Liver (tissue), 9 donors: ENCODE results near the gene CELF2. TPM values are rescaled to one million over a fixed set of nuclear protein-coding genes. Genes with fewer than 3 reads are reported as not detected.

Experiments used
- DNase-seq: peaks from one replicate; pipeline ENCODE4 v3.0.0-alpha.2; 2017; ENCODE audit warnings: low spot score
- H3K27ac ChIP-seq, 2 donors: one replicate each; pipeline ENCODE4 v1.7.0; 2013; ENCODE audit warnings: inconsistent platforms in 2 of 2, low read length in 2 of 2, control low read depth in 1 of 2, low read depth in 1 of 2, mild to moderate bottlenecking in 1 of 2
- H3K27me3 ChIP-seq, 4 donors: one replicate each; pipeline versions ENCODE4 v1.6.1 to v1.7.0; 2013; ENCODE audit warnings: low read length in 3 of 4, inconsistent platforms in 1 of 4, mild to moderate bottlenecking in 1 of 4, moderate library complexity in 1 of 4; ENCODE audit not compliant: control insufficient read depth in 4 of 4, insufficient read depth in 4 of 4
- H3K36me3 ChIP-seq, 4 donors: one replicate each; pipeline versions ENCODE4 v1.6.1 to v1.7.0; 2013; ENCODE audit warnings: low read length in 3 of 4, mild to moderate bottlenecking in 3 of 4, low read depth in 1 of 4, moderate library complexity in 1 of 4; ENCODE audit not compliant: control insufficient read depth in 4 of 4, insufficient read depth in 3 of 4
- H3K4me1 ChIP-seq, 4 donors: one replicate each; pipeline versions ENCODE4 v1.6.1 to v1.7.0; 2013; ENCODE audit warnings: low read length in 3 of 4, mild to moderate bottlenecking in 3 of 4, moderate library complexity in 1 of 4; ENCODE audit not compliant: control insufficient read depth in 4 of 4, insufficient read depth in 4 of 4
- H3K4me3 ChIP-seq, 3 donors: one replicate each; pipeline versions ENCODE4 v1.6.1 to v1.7.0; 2013; ENCODE audit warnings: low read length in 3 of 3, control low read depth in 1 of 3, low read depth in 1 of 3, mild to moderate bottlenecking in 1 of 3
- H3K9ac ChIP-seq, 2 donors: one replicate each; pipeline ENCODE4 v1.7.0; 2013; ENCODE audit warnings: low read length in 2 of 2, mild to moderate bottlenecking in 2 of 2, moderate library complexity in 2 of 2, control low read depth in 1 of 2, low read depth in 1 of 2
- H3K9me3 ChIP-seq, 4 donors: one replicate each; pipeline versions ENCODE4 v1.6.1 to v1.7.0; 2013; ENCODE audit warnings: low read length in 3 of 4; ENCODE audit not compliant: control insufficient read depth in 4 of 4
- ATF3 ChIP-seq: IDR thresholded peaks from 2 replicates; pipeline ENCODE4 v1.6.1; 2016; ENCODE audit warnings: antibody characterized with exemption
- EGR1 ChIP-seq, 2 donors: IDR thresholded peaks; 2 replicates each; pipeline ENCODE4 v1.6.1; 2016 to 2018; ENCODE audit warnings: antibody characterized with exemption in 2 of 2, low read depth in 2 of 2
- FOXA1 ChIP-seq: IDR thresholded peaks from 2 replicates; pipeline ENCODE4 v1.6.1; 2016; ENCODE audit warnings: antibody characterized with exemption
- FOXA2 ChIP-seq: IDR thresholded peaks from 2 replicates; pipeline ENCODE4 v1.6.1; 2016; ENCODE audit warnings: antibody characterized with exemption
- GABPA ChIP-seq, 2 donors: IDR thresholded peaks in 1 of 2; conservative IDR thresholded peaks in 1 of 2; 2 replicates each; pipeline ENCODE4 v1.6.1; 2016; ENCODE audit warnings: antibody characterized with exemption in 2 of 2, mild to moderate bottlenecking in 1 of 2, moderate library complexity in 1 of 2
- HNF4A ChIP-seq, 2 donors: conservative IDR thresholded peaks; 2 replicates each; pipeline ENCODE4 v1.6.1; 2016; ENCODE audit warnings: antibody characterized with exemption in 2 of 2, mild to moderate bottlenecking in 2 of 2
- HNF4G ChIP-seq: IDR thresholded peaks from 2 replicates; pipeline ENCODE4 v1.6.1; 2016; ENCODE audit warnings: antibody characterized with exemption
- JUND ChIP-seq, 2 donors: IDR thresholded peaks; 2 replicates each; pipeline ENCODE4 v1.6.1; 2016; ENCODE audit warnings: antibody characterized with exemption in 2 of 2
- MAX ChIP-seq: IDR thresholded peaks from 2 replicates; pipeline ENCODE4 v1.6.1; 2016; ENCODE audit warnings: antibody characterized with exemption
- NR2F2 ChIP-seq: IDR thresholded peaks from 2 replicates; pipeline ENCODE4 v1.6.1; 2016; ENCODE audit warnings: antibody characterized with exemption
- RAD21 ChIP-seq, 2 donors: IDR thresholded peaks; 2 replicates each; pipeline ENCODE4 v1.6.1; 2016; ENCODE audit warnings: antibody characterized with exemption in 2 of 2, mild to moderate bottlenecking in 2 of 2
- RXRA ChIP-seq, 2 donors: IDR thresholded peaks; 2 replicates each; pipeline ENCODE4 v1.6.1; 2017 to 2018; ENCODE audit warnings: antibody characterized with exemption in 2 of 2, mild to moderate bottlenecking in 1 of 2
- SP1 ChIP-seq: IDR thresholded peaks from 2 replicates; pipeline ENCODE4 v1.6.1; 2018; ENCODE audit warnings: antibody characterized with exemption, mild to moderate bottlenecking
- TAF1 ChIP-seq: conservative IDR thresholded peaks from 2 replicates; pipeline ENCODE4 v1.6.1; 2016; ENCODE audit warnings: antibody characterized with exemption, mild to moderate bottlenecking
- YY1 ChIP-seq: IDR thresholded peaks from 2 replicates; pipeline ENCODE4 v1.6.1; 2016; ENCODE audit warnings: antibody characterized with exemption, mild to moderate bottlenecking
- ZBTB33 ChIP-seq: IDR thresholded peaks from 2 replicates; pipeline ENCODE4 v1.6.1; 2016; ENCODE audit warnings: antibody characterized with exemption
- whole genome bisulfite sequencing: extraction: QIAGEN DNeasy Blood & Tissue Kit; methylation state at CpG from one replicate; pipeline ENCODE4 v1.1.7; 2013; 5-methylcytosine and 5-hydroxymethylcytosine counted together
- polyA plus RNA-seq, 2 donors: library from polyadenylated mRNA; stranded (reverse) in 1 of 2; unstranded in 1 of 2; fragments of 200-250 nt in 1 of 2; fragments of >200 nt in 1 of 2; fragmentation: Nextera tagmentation in 1 of 2; extraction: Ambion mirVana in 1 of 2; gene quantifications; one replicate each; pipeline versions ENCODE4 v1.2.1 to v1.2.3, GENCODE V29; 2013 to 2015
- total RNA-seq, 2 donors: library from RNA; depleted of rRNA; stranded (reverse); fragments of >200 nt; gene quantifications; one replicate each; pipeline ENCODE4 v1.2.3, GENCODE V29; 2014
- donor health status: healthy.
- donor health status: healthy.
- donor health status: healthy.
- donor health status: healthy.
- donor health status: healthy.

The CELF2 gene
- total and polyA plus RNA-seq, 4 donors, result 1.4 to 8.5 (median 5.6) TPM

- 46% methylated on average over 5 of the region's 5 CpGs for WGBS
- DNase-seq, result no peak
- H3K36me3 ChIP-seq, result peaks cover 0 to 2% (median 0%) of the 10 kb centered on the region in 4 donors
- no peak overlapping the region for H3K4me3 ChIP-seq
- H3K27ac ChIP-seq, result no peak overlapping the region
- no peaks in the 10 kb centered on the region for H3K27me3 ChIP-seq
- H3K4me1 ChIP-seq, result no peaks in the 10 kb centered on the region
- TF ChIP-seq RXRA (IDR thresholded peaks at IDR 0.05), result no peak
- TF ChIP-seq HNF4A (conservative IDR thresholded peaks at IDR 0.05), result no peak
- TF ChIP-seq ZBTB33, result no peak
- TF ChIP-seq TAF1, result no peak
- no peak for TF ChIP-seq ATF3
- TF ChIP-seq FOXA2, result no peak
- no peak for TF ChIP-seq MAX
- TF ChIP-seq SP1, result no peak
- peaks cover 0 to 2% (median 0%) of the 10 kb centered on the region in 4 donors for H3K9me3 ChIP-seq
- H3K9ac ChIP-seq, result no peak overlapping the region
These were observed 208.3 kb downstream of the CELF2 start for GRCh38 chr10:11225935-11226334.

- H3K4me1 ChIP-seq, result no peaks in the 10 kb centered on the region
- H3K4me3 ChIP-seq, result no peak overlapping the region
- WGBS, result 75% methylated on average over 7 of the region's 7 CpGs
- no peak overlapping the region for H3K27ac ChIP-seq
- peaks cover 0 to 2% (median 0%) of the 10 kb centered on the region in 4 donors for H3K36me3 ChIP-seq
- H3K9me3 ChIP-seq, result peaks cover 0 to 2% (median 0%) of the 10 kb centered on the region in 4 donors
- DNase-seq, result no peak
- TF ChIP-seq HNF4A (conservative IDR thresholded peaks at IDR 0.05) (no peak), FOXA1 (no peak), SP1 (no peak), MAX (no peak), HNF4G (no peak), EGR1 (IDR thresholded peaks at IDR 0.05; ENCODE audit: low read depth in 2 of 2) (no peak), FOXA2 (no peak), TAF1 (no peak), ZBTB33 (no peak), JUND (IDR thresholded peaks at IDR 0.05) (no peak), RAD21 (IDR thresholded peaks at IDR 0.05) (no peak), GABPA (IDR thresholded peaks at IDR 0.05 in 1 of 2, conservative IDR thresholded peaks at IDR 0.05 in 1 of 2) (no peak), NR2F2 (no peak), YY1 (no peak), ATF3 (no peak)
- H3K27me3 ChIP-seq, result no peaks in the 10 kb centered on the region
- no peak overlapping the region for H3K9ac ChIP-seq
These were observed 209.4 kb downstream of the CELF2 start for GRCh38 chr10:11227103-11227502.
